Fibroblast of the conjunctiva (primary cell): ENCODE results near the gene A2M.

ENCODE experiments used
- DNase-seq: peaks from one replicate; pipeline ENCODE4 v3.0.0-alpha.2; 2010; ENCODE audit warnings: low read depth

The A2M gene

DNA sequence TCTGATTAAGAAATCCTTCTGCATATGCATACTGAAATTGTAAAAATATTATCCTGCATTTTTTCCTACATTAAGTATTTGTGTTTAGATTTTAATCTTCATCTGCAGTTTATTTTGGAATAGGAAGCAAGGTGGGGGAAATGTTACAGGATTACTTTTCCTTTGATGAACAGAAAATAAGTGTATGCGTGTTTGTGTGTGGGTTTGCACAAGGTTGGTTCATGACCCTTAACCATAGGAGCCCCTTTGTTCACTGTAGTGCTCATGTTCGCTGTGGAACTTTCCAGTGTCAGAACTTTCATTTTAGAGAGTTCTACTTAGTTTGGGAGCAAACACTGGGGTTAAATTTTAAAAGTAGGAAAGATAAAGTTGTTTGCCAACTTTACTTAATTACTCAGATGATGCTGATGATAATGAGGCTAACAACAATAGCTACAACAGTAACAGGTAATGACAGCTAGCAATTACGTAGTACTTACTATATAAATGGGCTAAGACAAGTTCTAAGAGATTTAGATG is 6.4 kb upstream of the A2M start:
- no peak for DNase-seq

DNA sequence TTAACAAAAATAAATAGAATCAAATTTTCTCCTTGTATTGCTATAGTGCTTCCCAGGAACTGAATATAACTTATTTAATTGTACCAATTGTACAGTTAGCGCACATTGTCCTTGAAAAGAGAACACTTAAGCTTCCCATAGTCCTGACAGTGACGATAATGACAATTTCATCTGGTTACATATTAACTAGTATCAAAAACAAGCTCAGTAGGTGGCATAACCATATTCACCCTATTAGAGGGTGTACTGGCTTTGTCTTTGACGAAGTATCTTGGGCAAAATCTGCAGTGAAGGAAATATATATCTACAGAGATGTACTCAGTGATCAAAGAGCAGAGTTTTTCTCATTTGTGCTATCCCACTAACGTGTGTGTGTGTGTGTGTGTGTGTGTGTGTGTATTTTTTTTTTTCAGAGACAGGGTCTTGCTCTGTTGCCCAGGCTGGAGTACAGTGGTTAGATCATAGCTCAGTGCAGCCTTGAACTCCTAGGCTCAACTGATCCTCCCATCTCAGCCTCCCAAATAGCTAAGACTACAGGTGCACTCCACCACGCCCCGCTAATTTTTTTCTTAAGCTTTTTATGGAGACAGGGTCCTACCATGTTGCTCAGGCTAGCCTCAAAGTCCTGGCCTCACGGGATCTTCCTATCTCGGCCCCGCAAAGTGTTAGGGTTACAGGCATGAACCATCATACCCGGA is 4.9 kb upstream of the A2M start:
- DNase-seq = no peak

DNA sequence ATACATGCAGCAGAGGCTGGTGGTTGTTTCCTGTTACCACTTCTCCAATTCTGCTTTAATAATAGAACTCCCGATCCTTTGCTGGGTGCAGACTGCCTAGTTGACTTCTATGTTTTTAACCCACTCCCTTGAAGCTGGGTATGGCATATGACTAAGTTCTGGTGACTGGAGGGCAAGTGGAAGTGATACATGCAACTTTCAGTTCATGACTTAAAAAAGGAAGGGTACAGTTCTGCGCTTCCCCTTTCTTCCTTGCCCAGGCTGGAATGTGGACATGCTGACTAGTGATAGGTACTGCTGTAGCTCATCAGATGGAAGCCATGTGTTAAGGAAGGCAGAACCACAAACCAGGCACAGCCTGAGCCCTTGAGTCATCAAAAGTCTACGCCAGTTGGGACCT is 2.4 kb upstream of the A2M start:
- DNase-seq = no peak

DNA sequence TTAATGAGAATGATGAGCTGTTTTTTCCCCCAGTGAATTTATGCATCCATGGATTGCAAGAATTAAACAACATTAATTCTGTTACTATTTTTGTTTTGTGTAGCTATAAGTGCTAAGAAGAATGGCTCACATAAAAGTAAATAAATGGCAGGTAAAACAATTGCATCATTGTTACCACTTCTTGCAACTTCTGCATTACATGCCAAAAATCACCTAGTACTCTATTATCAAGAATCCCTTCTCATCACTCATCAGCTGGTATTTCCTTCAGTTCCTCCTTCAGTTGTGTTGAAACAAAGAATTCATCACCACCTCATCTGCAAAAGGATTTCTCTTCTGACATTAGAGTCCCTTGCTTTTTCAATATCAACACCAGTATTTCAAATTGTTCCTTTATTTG is 773 bp downstream of the A2M start:
- DNase-seq = no peak

DNA sequence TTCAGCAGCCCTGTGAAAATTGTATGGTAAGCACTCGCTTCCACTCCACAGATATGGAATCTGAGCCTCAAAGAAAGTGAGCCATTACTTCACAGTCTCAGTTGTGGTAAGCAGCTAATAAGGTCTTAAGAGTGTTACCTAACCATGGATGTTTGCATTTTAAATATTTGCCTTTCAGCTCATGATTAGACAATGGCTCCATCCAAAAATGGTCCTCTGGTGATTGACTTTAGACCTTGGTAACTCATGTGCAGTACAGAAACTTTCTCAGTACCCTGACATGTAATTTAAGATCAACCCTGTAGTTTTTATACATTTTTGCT is 1.8 kb downstream of the A2M start:
- DNase-seq = no peak

DNA sequence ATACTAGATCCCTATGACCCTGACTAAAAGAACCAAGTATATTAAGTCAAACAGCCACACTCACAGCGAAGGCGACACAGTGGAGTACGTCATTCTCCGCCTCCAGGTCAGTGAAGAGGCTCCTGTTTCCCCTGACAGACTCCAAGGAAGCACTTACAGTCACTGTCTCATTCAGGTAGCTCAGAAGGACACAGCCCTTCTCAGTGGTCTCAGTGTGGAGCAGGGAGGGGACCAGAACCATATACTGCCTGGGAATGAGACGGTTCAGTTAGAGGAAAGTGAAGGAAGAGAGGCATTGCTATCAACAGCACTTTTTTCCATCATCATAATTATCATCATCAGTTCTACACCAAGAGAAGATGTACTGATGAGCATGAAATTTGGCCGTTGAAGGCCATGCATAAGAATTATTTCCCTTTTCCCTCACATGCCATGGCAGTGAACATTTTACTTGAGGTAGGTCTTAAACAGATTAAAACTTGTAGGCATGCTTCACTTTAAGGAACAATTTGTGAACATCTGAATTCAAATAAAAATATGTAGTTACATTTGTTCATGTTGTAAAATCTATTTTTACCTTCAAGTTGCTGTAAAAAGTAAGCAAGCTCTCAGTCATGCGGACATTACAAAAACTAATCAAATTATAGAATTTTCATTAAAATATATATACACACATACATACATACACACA is 2.3 kb downstream of the A2M start:
- no peak for DNase-seq

DNA sequence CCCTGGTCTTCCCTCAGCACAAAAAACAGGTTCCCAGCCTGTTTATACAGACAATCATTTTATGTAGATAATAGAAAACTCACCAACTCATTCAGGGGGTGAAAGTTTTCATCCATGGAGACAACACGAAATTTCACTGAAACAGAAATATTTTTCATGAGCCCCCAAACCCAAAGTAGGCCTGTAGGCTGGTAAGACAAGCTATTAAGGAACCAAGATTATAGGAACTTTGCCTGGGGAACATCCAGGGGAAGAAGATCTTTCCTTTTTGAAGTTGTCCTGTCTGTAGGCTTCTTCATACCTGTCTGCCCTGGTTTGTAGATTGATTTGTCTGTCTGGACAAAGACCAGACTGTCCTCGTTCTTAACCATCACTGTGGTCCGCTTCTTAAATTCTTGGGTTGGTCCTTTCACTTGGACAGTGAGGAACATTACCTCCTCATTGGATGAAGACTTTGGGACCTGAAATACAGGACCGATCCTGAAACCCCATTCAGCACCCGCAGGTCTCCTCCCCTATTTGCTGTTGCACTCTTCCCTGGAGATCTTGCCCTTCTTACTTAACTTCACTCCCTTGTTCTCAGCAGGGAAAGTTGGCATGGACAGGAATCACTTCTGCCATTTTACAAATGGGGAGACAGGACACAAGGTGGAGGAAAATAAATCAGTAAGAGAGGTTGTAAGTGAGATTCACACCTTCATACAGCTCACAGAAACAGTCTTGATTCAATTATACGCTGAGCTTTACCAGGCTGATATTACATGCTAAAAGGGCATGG is 3.5 kb downstream of the A2M start:
- DNase-seq = no peak

DNA sequence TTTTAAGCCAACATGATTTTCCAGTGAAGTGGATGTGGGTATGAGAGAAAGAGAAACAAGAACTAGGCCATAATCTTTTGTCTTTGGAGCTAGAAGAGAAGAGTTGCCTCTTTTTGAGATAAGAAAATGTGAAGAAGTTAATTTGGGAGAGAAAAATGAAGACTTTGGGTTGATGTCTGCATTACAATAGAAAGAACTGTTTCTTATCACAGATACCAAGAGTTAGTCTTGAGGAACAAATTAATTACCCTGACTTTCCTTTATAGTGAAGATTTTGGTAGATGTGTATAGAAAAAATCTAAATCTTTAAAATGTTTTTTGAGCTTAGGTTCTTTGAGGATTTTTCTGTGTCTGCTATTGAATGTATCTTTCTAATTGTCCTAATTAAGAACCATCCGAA is 4.2 kb downstream of the A2M start:
- no peak for DNase-seq

DNA sequence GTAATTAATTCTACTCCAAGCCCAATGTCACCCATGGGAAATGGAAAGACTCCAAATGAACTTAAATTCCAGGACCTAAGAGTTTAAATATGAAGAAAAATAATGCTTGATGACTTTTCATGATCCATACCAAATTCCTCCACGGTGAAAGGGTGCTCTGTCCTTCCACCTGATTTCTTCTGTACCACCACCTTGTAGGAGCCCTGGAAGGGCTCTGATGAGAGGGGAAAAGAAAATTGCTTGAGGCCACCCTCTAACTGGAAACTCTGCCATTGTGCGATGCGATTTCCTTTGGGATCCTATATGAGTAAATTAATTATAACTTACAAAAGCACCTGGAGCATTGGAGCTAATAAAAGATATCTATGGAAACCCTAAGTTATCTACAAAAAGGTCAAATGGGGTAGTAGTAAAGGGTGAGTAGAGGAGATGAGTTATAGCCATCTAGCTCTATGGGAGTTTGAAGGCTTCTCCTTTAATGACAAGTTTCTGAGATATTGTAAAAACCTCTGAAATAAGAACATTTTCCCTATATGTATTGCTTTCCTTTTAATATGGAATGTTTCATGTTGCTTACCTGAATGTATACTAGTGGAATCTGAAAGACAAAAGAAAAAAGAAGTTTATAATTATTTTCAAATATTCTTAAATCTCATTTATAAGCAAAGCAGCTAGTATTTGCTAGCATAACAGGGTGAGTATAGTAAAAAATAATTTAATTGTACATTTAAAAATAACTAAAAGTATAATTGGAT is 5.8 kb downstream of the A2M start:
- DNase-seq = no peak

DNA sequence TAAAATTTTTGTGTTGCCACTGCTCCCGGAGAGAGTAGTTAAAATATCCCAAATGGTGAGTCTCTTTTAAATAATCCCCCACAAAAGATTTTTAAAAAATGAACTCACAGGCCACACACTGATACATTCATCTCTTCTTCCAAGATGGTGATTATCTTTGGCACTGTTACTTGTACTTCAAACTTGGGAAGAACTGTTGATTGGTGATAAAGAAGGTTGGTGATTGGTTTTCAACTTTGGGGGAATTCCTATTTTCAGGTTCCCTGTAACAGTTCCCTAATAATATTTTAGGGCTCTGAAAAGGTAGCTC is 6.6 kb downstream of the A2M start:
- DNase-seq = no peak

DNA sequence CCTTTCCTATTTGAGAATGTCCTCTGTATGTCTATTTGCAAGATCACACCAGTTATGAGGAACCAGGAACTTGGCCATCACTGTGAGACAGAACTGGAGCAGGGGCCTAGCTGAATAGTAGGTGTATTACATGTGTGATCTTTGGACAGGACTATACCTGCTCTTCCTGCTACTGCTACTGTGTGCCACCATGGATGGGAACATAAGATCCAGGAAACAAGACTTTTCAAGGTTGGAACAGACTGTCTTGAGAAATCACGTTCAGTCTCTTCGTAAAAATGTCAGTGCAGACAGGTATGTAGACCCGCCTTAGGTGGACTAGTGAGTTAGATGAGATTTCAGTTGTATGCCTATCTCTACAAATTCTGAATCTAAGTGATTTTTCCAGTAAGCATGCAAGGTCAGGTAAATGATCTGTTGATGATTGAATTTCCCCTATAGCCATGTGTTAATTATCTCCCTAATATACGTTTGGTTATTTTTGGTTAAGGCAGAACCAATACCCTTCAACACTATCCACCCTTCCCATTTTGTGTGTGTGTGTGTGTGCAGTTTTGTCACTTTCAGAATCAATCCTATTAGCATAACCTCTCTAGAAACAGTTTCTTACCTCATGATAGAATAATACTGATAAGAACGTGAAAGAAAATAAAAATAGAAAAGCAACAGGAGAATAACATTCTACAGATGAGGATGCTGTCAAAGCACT is 7.1 kb downstream of the A2M start:
- no peak for DNase-seq

DNA sequence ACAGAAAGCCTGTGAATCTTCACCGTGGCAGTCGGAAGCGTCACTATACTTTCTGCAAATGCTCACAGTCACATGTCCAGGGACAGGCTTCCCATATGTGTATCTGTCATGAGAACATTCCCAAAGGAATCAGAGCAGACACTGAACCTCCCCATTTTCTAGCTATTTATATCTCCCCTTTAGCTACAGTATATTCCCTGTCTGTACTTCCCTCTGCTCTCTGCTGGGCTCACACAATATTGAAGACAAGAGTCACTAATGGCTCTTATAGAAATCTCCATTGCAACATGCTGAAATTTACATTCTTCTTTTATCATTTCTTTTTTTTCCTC is 8.2 kb downstream of the A2M start:
- DNase-seq = no peak

DNA sequence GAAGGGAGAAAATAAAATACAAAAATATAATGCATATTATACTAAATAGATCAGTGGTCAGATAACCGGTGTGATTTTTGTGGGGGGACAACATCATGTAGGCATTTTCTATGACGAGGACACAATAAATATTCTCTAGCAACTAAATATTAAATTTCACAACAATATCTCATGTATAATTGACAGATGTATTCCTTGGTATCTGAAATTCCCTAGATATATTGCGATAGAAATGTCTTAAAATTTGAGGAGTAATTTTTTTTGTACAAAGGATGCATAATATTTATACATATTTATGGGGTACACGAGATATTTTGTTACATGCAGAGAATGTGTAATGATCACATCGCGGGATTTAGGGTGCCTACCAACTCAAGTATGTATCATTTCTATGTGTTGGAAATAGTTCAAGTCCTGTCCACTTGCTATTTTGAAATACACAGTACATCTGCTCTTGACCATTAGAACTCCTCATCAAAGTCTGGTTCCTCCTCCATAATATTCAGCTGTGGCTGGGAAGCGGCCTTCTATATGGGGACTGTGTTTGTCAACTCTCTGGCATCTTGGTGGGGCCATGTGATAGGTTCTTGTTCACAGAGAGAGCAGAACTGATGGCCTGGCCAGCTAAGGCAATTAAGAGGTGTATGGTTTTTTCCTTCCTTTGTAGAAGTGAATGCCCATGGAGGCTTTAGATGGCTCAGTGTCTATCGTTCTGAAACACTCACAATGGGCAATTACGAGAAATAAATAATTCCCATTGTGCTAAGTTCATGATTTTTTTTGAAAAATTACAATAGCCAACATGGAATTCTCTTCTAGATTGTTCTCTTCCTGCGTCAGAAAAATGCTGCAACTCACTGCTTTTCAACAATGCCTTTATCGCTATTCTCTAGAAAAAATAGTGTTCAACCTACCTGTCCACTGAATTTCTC is 8.8 kb downstream of the A2M start:
- DNase-seq = no peak

DNA sequence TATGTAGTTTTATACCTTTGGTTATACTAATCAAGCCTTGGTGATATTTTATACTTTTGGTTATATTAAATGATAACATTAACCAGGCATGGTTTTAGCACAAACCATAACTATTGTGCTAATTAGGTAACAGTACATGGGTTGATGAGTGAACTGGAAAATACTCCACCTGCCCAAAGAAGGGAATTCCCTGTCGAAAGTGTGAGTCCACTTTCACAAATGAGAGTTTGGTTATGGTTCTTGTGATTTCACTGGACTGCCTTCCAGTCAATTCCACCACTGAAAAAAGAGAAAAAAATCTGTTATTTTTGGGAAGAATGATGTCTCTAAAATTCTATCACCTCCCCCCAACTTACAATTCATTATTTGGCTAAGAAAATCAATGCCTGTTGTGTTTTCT is 9.7 kb downstream of the A2M start:
- no peak for DNase-seq

DNA sequence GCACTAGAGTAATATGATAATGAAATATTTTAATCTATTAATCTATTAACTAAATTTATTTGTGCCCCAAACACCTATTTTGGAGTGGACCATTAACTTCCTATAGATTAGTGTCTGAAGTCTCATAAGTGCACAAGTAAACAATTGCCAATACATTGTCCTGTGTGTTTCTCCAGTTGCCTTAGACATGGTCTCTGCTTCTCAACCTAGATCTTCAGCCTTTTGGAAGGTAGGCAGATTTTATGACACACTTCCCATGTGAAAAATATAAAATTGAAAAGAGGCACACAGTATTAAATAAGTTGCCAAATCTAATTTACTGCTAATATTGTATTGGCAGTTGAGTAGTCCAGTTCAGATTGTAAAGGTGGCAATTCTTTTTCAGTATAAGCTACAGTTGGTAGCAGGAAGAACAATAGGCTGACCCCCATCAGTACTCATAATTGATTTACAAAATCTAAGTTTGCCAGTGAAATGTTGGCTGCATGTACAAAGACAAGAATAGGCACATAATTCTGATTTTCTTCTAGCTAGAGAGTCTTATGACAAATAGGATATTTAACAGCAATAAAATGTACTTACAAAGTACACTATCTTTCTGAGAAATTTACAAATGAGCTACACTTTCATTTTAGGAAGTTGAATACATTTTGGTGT is 10.8 kb downstream of the A2M start:
- DNase-seq = no peak

DNA sequence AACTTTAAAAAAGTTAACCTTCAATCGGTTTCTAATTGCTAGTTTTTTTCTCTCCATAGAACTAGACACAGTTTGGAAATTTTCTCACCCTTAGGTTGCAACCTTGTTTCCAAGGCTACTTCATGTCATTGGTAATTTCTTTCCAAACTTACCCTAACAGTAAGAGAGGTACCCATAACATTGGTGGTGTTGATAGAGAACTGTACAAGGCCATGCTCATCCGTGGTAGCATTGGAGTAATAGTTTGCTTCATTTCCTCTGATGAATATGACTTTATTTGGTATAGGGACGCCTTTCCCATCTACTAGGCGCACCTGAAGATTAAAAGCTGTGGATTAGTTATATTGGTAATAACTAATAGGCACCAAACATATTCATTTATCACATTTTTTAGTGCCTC is 11.6 kb downstream of the A2M start:
- DNase-seq = no peak

DNA sequence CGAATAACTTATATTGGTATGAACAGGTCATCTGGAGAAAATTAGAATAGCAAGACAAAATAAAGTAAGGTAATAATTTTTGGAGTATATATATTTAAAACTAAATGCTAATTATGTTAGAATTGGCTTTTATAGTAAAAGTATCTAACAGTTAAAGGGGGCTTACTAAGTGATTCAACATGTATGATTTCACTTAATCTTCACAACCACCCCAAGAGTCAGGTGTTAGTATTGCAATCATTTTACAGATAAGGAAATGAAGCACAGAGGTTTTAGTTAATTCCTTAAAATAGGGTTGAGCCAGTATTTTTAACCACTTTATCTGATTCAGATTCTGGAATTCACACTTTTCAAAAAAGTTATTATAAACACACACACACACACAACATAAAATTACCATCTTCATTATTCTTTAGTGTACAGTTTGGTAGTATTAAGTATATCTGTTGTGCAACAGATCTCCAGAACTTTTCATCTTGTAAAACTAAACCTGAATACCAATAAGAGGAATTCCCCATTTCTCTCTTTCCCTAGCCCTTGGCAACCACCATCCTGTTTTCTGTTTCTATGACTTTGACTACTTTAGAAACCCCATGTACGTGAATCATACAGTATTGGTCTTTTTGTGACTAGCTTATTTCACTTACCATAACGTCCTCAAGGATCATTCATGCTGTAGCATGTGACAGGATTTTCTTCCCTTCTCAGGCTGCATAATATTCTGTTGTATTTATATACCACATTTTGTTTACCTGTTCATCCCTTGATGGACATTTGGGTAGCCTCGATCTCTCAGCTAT is 12.5 kb downstream of the A2M start:
- DNase-seq = no peak

DNA sequence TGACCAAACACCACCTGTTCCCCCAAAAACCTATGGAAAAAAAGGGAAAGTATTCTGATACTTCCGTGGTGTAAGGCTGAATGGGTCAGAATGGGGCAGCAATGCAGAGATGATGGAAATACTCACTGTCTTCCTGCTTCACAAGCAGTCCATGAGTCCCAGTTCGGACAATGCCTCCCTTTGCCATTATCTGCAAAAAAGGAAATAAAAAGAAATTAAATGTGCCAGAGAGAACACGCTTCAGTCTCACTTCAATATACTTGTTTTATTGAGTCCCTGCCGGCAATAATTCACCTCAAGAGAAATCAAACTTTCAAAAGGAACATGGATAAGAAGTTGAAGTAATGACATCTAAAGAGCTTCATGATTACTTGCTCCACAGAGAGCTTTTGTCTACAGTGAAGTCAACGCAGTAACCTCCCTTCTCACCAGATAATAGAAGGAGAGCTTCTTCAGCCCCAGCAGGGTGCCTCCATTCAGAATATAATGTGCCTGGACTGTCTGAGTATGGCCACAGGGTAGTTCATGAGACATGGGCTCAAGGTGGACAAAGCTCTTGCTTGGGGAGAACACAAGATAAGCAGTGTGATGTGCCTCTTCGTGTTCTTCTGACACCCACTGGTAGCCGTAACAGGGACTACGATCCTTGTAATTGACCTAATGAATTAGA is 14.6 kb downstream of the A2M start:
- no peak for DNase-seq

DNA sequence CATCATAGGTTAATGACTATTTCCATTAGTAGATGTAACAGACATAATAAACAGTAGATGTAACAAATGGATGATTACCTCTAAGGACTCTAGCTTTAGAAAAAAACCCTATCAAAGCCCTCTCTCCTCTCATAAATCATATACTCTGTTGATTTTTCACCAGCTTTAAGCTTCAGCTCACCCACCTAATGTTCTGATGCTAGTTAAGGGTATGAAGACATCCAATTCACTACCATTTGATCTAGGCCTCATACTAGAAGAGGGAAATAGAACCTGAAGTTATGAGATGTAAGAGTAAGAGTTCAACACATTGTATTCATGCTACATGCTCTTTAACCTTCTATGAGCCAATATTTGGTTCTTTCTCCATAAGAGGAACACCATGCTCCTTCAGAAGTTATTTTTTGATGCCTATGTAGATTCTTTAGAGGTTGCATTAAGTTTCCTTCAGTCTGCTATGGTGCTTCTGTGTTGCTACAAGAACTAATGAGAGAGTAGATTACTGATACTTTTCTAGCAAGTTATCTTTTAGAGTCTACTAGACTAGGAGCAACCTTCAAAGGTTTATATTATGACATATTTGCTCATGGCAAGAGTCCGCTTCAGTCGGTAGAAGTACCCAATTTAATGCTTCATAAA is 16.0 kb downstream of the A2M start:
- DNase-seq = no peak
